ENCODE results near the gene SH3RF3.

SH3RF3 gene

DNA sequence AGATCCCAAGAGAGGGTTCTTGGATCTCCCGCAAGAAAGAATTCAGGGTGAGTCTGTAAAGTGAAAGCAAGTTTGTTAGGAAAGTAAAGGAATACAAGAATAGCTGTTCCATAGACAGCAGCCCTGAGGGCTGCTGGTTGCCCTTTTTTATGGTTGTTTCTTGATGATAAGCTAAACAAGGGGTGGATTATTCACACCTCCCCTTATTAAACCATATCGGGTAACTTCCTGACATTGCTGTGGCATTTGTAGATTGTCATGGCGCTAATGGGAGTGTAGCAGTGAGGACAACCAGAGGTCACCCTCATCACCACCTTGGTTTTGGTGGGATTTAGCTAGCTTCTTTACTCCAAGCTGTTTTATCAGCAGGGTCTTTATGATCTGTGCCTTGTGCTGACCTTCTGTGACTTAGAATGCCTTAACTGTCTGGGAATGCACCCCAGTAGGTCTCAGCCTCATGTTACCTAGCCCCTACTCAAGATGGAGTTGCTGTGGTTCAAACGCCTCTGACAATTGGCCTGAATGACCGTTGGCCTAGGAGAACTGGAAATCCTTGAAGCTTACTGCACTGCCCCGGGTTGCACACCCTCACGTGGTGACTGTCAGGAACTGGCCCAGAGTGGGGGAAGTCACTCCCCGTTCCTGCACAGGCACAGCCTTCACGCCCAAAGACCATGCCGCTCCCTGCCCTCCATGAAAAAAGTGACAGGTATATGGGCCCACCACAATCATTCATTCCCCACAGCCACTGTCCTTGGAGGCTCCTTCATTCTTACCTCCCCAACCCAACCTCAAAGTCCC, 347.8 kb downstream of the SH3RF3 start:
- DNase-seq (ENCODE audit: low read depth): no peak

DNA sequence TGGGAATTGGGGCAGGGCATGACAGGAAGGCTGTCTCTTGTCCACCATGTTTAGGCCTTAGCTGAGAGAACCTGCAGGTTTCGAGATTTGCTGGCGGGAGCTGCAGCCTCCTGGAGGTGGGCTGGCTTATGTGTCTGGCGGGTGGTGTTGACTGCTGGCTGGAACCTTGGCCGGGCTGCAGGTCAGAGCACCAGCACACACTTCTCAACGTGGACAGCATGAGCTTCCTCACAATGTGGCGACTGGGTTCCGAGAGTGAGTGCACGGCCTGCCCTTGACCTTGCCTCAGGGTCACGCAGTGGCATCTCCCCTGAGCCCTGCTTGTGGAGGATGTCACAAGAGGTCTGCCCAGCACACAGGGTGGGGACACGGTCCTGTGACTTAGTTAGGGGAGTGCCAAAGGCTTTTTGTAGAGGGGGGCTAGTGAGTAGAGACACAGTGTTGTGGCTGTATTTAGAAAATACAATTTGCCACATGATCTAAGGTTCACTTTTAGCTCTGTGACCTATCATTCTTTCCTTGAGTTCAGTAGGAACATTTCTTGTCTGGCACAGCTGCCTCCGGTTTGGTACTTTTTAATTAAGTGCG, 350.0 kb downstream of the SH3RF3 start:
- no peak for DNase-seq (ENCODE audit: low read depth)

DNA sequence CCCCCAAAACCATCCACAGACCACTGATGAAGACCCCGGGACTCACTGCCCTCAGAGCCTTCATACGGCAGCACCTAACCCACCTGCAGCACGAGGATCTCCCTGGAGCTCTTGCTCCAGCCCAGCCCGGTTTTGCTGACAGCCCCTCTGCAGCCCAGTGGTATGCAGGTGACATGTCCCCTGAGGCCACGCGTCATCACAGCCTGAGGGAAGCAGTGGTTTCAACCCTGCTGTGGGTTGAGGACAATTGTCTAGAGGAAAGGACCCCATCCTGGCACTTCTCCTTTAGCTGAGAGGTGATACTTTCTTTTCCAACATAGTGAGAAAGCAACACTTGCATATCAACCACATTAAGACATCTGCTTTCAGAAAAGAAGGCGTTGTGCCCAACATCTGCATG, 350.8 kb downstream of the SH3RF3 start:
- DNase-seq (ENCODE audit: low read depth): no peak

DNA sequence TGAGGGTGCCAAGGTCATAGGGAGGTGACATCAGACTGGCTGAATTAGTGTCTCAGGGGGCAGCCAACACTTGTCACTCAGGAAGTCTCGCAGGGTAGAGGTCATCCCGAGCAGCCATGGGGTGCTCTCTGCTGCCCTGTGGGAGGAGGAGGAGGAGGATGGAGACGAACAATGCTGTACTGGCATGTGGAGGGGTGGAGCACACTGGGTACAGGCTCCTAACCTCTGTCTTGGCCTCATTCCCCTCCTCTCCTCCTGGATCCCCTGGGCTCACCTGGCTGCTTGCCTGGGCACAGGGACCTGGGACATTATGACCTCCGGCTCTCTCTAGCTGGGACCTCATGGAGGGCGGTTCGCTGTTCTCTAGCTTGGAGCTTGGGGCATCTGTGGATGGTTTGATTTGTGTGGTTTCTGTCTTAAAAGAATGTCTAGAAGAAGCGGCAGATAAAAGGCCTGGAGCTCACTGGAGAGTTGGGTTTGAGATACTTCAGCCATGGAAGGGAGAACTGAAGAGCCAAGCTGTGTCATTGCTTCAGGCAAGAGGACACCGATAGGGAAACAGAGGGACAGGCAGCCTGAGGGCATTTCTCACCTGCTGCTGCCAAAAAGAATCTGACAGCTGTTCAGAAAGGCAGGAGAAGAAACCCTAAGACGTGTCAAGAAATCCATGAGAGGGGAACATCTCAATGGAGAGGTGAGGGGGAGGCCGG, 351.6 kb downstream of the SH3RF3 start:
- no peak for DNase-seq (ENCODE audit: low read depth)

DNA sequence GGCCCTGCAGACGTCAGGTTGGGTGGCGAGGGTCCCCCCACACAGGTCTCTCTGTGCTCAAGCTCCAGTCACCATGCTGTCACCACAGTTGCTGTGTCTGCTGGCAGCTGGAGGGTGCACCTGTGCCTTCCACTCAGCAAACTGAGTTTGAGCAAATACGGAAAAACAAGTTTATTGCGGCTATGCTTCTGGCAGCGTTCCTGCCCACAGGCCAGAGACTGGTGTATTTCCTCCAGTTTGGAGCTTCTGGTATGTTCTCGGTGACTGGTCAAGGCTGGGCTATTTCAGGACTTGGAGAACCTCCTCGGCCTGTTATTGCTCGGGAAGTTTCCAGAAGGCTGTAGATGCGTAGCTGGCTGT, 352.2 kb downstream of the SH3RF3 start:
- DNase-seq (ENCODE audit: low read depth): no peak

DNA sequence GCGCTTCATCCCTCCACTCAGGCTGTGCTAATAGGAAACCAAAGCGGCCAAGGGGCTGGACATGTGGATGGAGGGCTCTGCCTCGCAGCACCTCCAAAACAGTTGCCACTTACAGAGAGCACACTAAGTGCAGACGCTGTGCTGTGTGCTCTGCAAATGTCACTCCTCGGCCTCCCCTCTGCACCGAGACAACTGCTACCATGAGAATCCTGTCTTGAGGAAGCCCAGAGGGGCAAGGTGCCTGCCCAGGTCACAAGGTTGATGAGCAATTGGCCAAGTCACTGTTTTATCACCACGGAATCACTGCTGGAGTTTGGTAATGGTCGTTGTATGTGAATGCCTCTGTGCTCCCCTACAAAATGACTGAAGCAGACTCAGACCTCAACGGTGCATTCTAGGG, 352.6 kb downstream of the SH3RF3 start:
- no peak for DNase-seq (ENCODE audit: low read depth)

DNA sequence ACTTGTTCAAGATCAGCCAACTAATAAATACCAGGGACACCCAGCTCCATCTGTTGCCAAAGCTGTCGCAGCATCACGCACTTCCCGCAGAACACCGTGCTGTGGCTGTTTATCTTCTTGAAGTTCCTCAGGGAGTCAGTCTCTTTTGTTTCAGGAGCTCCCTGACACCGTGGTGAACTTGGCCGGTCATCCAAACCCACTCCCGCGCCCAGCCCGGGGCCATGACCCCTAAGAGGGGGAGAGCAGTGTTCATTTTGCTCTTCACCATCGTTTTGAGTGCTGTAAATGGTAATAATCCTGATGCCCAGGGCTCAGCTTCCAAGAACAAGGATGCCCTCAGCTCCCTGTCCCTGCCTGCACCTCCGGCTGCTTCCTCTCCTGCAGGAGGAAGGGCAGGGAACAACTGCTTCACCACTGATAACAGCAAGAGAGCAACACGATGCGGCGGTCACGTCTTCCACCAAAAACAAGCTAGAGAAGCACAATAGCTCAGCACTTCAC, 353.4 kb downstream of the SH3RF3 start:
- no peak for DNase-seq (ENCODE audit: low read depth)

DNA sequence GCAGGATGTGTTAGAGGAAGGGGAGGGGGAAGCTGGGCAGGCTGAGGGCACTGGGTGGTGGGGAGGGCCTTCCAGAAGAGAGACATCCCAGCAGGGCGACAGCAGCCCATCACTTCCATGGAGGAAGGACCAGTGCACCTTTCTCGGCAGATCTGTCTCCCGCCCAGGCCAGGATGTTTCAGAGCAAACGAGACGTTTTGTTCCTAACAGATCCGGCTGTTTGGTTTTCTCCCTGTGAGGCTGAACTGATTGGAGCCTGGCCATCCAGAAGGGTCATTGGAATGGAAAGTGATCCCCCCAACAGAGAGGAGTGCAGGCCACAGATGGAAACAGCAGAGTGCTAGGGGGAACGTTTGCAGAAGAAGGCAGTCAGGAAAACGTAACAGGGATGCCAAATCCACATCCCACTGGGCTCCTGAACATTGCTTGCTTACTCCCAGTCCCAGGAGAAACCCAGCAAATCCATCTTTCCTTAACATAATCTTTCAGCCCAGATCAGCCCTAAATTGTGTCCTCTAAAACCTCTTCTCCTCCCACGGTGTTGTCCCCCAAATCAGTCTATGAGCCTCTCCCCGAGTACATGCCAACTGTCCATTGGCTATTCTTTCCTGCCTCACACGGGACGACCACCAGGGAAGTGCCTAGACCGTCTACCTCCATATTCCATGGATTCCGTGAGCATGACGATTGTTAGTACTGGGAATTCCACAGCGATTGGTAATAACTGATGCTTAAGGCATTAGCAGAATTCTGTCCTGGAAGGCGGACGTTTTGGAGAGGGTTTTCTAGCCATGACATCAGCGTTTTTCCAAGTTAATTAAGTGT, 357.9 kb downstream of the SH3RF3 start:
- DNase-seq (ENCODE audit: low read depth): no peak

DNA sequence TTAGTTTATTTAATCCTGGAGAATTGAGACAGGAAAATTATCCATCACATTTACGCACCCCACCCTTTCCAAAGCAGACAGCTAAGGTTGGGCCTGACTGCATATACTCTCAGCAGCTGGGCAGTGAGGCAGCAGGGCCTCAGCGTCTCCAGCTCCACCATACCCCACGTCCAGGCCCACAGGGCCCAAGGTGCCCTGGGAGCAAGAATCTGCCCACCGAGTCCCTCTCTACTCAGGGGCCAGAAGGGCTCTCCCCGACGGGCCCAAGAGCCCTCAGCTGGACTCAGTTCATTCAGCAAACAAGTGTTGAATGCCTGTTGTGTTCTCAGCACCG, 358.5 kb downstream of the SH3RF3 start:
- no peak for DNase-seq (ENCODE audit: low read depth)

DNA sequence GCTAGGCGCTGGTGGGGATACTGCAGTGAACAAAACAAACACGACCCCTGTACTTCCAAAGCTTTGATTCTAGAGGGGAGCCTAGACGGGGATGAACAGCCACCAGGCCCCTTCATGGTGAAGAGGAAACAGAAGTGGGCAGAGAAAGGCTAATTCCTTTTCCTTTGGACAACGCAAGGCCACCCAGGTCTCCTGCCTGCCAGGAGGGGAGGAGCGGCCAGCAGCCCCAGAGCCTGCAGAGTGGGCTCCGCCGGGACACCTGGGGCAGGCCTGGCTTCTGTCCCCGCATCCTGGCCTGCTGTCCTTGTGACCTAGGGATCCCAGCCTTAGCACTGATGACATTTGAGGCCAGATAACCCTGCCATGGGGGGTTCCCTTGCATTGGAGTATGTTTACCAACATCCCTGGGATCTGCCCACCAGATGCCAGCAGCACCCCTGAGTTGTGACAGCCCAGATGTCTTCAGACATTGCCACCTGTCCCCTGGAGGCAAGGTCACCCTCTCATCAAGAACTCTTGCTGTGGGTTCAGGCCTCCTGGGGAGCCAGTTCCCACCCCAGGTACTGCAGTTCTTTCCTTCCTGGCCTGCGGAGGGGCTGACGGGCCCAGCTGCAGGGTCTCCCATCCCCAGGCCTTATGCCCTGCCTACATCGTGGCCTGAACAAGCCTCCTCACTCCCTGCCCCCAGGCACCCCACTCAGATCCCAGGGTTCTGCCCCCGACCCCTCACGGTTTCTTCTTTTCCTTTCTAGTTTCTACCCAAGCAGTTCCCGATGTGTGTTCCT, 359.1 kb downstream of the SH3RF3 start:
- no peak for DNase-seq (ENCODE audit: low read depth)

DNA sequence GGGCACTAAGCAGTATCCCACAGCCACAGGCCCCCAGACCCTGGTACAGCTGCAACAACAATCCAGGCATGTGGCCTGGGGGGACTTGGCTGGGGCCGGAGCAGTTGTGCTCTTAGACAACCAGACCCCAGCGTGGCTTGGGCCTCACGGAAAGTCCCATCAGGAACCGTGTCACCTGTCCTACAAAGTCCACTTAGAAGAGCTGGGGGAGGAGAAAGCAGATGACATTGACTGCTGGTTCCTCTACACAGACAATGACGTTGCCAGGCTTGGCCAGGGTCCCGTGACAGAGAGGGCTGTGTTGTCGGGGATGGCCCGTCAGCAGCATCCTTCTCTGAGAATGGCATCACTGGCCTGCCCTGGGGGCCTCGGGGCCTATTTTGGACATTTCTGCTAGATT, 360.3 kb downstream of the SH3RF3 start:
- DNase-seq (ENCODE audit: low read depth): no peak

DNA sequence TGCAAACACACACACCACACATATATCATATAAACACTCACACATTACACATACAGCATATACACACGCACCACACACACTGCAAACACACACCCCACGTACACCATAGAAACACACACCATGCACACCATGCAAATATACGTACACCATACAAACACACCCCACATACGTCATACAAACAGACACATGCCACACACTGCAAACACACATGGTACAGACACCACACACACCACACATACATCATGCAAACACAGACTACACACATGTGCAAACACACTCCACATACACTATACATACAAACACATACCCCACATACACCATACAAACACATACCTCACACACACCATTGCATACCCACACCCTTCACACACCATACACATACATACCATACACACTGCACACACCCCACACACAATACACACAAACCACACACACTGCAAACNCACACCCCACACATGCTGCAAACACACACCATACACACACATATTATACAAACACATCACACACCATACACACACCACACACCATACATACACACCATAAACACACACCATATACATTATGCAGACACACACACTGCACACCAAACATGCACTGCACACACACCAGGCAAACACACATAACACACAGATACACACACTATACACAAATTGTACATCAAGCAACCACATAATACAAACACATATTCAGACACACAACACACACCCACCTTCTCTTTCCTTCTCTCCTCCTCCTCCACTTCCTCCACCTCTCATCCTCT, 364.4 kb downstream of the SH3RF3 start:
- DNase-seq (ENCODE audit: low read depth): no peak

DNA sequence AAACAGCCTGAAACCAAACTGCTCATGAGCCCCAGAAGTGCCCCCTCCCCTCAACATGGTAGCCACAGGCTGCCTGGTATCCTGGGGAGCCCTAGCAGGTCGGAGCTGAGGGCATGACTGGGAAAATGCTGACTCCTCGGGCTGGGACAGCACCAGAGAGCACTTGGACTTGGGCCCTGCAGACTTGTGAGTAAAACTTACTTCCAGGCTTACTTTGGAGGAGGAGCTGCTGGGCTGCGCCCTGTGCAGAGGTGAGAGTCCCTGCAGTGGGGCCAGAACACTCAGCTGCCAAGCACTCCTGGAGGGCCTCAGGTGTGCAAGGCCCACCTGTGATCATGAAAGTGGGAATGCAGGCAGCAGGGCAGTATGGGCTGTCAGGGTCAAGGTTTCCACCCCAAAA, 365.3 kb downstream of the SH3RF3 start:
- DNase-seq (ENCODE audit: low read depth): no peak

DNA sequence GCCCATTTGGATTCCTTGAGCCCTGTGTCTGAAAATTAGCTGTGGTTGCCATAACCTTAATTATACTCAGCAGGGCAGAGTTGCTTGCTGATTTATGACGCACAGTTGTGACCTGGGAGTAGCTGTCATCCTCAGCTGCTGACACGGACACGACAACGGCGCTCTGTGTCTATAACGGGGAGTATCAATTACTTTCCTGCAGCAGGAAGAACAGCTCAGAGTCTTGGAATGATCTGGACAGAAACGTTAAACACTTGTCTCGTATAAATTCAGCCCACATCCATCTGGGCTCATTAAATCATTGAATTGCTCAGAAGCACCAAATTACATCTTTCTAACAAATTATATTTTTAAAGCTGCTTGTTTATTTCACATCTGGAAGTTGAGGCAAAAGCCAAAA, 368.5 kb downstream of the SH3RF3 start:
- DNase-seq (ENCODE audit: low read depth): no peak

DNA sequence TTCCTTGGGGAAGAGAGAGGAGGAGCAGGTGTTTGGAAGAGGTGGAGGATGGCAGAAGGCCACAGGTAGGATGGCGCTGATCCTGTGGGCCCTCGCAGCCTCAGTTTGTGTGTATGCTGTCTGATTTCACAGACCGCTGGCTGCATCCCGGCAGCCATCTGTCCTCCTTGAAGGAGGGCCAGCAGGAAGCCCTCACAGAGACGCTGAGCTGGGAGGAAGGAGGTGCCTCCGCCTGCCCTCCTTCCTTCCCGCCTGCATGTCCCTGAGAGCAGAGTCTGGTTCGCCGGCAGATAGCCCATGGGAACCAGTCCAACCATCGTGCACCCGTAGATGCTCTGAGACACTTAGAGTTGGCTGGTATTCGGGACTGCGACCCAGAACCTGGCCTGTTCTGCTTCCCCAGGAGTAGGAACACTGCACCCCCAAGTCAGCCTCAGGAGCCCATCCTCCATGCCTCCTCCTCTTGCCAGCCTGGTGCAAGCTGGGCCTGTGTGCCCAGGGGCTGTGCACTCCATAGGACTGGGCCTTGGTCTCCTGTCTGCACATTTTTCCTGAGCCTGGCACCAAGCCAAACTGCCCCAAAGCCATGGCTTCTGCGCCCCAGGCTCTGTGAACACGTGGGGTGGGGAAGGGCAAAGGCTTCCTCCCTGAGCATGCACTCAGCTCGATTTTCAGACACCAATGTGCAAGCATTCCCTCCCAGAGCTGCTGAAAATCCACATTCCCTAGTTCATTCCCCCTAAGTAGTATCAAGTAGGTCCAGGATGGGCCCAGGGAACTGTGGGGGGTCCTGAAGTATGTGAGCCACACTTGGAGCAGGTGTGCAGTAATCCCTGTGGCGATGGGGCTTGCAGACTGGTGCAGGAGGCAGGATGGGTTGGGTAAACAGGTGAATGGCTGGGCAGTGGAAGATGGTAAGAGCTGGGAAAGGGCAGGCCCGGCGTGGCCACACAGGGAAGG, 369.2 kb downstream of the SH3RF3 start:
- no peak for DNase-seq (ENCODE audit: low read depth)

DNA sequence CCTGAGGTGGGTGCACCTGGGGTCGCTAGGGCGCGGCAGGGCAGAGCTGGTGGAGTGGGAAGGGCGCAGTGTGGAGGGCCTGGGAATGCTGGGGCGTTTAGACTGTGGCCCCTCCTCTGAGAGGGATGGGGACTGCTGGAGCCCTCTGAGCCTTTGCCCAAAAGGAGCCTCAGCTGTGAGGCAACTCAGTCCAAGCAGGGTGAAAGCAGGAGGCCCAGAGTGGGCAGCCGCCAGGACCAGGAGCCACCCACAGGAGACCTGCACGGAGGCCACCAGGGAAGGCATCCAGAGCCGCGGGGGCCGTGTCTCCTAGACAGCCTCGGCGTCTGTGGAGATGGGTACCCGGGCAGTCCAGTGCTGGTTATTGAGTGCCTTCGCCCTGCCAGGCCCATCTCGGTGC, 369.9 kb downstream of the SH3RF3 start:
- DNase-seq (ENCODE audit: low read depth): no peak

DNA sequence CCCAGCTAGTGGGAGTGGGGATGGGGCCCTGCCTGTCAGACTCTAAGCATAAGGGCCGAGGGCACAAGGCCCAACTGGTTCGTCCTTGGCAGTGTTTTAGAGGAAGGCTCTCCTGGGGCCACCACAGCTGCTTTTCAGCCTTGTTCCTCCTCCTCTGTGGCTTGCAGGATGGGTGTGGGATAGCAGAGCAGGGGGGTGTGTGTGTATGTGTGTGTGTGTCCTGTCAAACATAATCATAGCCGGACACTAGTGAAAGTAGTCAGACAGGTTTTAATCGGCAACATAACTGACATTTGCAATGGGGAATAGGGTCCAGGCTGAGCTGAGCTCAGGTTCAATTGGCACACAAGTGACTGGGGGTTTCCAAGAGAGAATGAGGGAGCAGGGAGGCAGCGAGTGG, 370.6 kb downstream of the SH3RF3 start:
- no peak for DNase-seq (ENCODE audit: low read depth)

DNA sequence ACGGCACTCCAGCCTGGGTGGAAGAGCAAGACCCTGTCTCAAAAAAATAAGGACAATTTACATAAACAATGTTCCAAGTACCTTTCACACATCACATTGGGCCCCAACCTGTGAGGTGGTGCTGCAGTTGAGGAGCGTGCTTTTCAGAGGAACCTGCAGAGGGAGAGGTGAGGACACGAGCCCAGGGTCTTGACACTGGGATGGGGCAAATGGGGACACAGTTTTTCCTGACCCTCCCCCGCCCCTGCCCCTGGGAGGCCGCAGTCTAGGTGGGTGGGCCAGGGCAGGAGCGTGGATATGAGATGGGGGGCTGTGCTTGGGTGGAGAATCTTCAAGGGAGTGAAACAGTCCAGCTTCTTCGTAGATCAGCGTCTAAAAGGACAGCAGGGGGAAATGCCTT, 371.9 kb downstream of the SH3RF3 start:
- no peak for DNase-seq (ENCODE audit: low read depth)

DNA sequence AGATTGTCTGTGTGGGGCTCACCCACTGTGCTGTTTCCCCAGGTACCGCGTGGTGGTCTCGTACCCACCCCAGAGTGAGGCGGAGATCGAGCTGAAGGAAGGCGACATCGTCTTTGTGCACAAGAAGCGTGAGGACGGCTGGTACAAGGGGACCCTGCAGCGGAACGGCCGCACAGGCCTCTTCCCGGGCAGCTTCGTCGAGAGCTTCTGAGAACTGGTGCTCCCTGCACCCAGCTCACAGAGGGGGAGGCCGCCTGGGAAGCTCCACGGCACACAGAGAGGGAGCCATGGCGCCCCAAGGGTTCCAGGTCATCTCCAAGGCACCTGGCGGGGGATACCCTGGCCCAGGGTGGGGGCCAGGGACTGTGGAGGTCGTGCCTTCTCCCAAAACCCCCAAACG, 372.5 kb downstream of the SH3RF3 start:
- DNase-seq (ENCODE audit: low read depth): no peak

DNA sequence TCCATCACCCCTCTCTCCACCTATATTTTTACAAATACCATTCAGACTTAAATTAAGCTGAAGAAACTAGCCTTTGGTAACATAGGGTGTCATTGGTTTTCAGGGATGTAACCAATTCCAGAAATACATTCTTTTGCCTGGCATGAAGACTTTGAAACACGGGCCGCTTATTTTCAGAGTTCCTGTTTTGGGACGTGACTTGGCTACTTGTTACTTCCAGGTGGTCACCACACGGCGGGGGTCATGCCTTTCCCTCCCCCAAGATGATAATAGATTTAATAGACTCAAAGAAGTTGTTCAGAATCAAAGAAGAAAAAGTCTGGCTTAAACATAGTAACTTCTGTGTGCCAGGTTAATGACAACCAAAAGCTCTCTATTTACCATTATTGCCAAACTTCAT, 374.2 kb downstream of the SH3RF3 start:
- no peak for DNase-seq (ENCODE audit: low read depth)

Data from stromal cell of bone marrow (primary cell).